H1 (cell line): ENCODE measurements around the gene TOR4A. TPM values are rescaled to one million over a fixed set of nuclear protein-coding genes. Genes with fewer than 3 reads are reported as not detected.

Experiments used
- CHD1 ChIP-seq: IDR thresholded peaks from 2 replicates; pipeline ENCODE4 v1.6.1; 2012; ENCODE audit warnings: low read depth, low read length, improper control_type of control experiment
- polyA plus RNA-seq, 7 experiments: library from polyadenylated mRNA; depleted of rRNA in 3 of 7; stranded (reverse) in 5 of 7; unstranded in 2 of 7; fragments of >200 nt in 5 of 7; fragments of 200-250 nt in 2 of 7; gene quantifications; 1 replicate in 5 of 7; 2 replicates in 1 of 7; 4 replicates in 1 of 7; pipeline versions ENCODE4 v1.2.1 to v1.2.3, GENCODE V29; 2011 to 2013; ENCODE audit warnings: missing spikeins in 2 of 7, mixed read lengths in 2 of 7
- total RNA-seq: library from RNA; stranded (reverse); fragmentation: NEBNext Ultra II Directional; extraction: Animal tissue kit (Norgen Biotek cat#: 25700); gene quantifications from 2 replicates; pipeline ENCODE4 v1.2.1, GENCODE V29; 2021

The TOR4A gene
- total and polyA plus RNA-seq, 2 of the 8 experiments (the other 6 are each of a cell fraction or from before 2014, with no cell fraction given) = 8.4 to 9.3 TPM

DNA sequence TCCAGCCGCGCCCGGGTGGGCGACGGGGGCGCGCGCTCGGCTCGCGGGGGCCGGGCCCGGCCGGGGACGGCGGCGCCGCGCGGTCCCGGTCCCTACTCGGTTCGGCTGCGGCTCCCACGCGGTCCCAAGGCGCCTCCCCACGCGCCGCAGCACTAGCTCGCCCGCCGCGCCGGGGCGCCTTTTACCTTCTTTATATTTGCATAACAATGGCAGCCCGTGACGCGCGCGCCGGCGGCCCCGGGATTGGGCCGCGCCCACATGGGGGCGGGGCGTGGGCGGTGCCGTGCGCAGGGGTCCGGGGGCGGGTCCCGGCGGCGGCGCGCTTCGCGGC is 24.6 kb downstream of the TOR4A start, which contains the start of gene NRARP (continued):
- TF ChIP-seq CHD1 = no peak
